ENCODE results near the gene ANKRD11. TPM values are rescaled to one million over a fixed set of nuclear protein-coding genes. Genes with fewer than 3 reads are reported as not detected.
A peak's percentile ranks its signal among the peaks of the same experiment; 100 is the strongest.
"Not testable (repeated sequence)": the region's sequence is repeated elsewhere in the genome, so short reads cannot be mapped to it uniquely, and the experiment has no call there.

Gene ANKRD11
- polyA plus RNA-seq, 10 donors, result 51.5 to 76.1 (median 59.4) TPM

- DNase-seq, result no peak
These were observed 172.5 kb downstream of the ANKRD11 start for GRCh38 chr16:89317729-89318429.

GRCh38 chr16:89317101-89317671 lies 173.2 kb downstream of the ANKRD11 start:
- no peak for DNase-seq

GRCh38 chr16:89316701-89317100 lies 173.7 kb downstream of the ANKRD11 start:
- DNase-seq, result no peak

GRCh38 chr16:89315791-89316581 lies 174.4 kb downstream of the ANKRD11 start:
- peak in 2 of 3 donors; percentile 37 to 67 for DNase-seq

- no peak for DNase-seq
These were observed 175.1 kb downstream of the ANKRD11 start for GRCh38 chr16:89315271-89315670.

- no peak for DNase-seq
These were observed 175.5 kb downstream of the ANKRD11 start for GRCh38 chr16:89314854-89315253.

GRCh38 chr16:89314357-89314756 lies 176.0 kb downstream of the ANKRD11 start:
- DNase-seq, result no peak

- no peak for DNase-seq
These were observed 176.8 kb downstream of the ANKRD11 start for GRCh38 chr16:89313583-89313982.

GRCh38 chr16:89312598-89313299 lies 177.6 kb downstream of the ANKRD11 start:
- no peak for DNase-seq

GRCh38 chr16:89312194-89312593 lies 178.2 kb downstream of the ANKRD11 start:
- no peak for DNase-seq

GRCh38 chr16:89311636-89312035 lies 178.7 kb downstream of the ANKRD11 start:
- DNase-seq, result no peak

- DNase-seq, result no peak
These were observed 180.8 kb downstream of the ANKRD11 start for GRCh38 chr16:89309438-89310122.

- no peak for DNase-seq
These were observed 181.7 kb downstream of the ANKRD11 start for GRCh38 chr16:89308391-89309333.

- no peak for DNase-seq
These were observed 182.9 kb downstream of the ANKRD11 start for GRCh38 chr16:89307421-89307805.

- not testable (repeated sequence) for DNase-seq
These were observed 183.6 kb downstream of the ANKRD11 start for GRCh38 chr16:89306457-89307420.

- DNase-seq, result no peak
These were observed 185.2 kb downstream of the ANKRD11 start for GRCh38 chr16:89304941-89305705.

GRCh38 chr16:89304181-89304851 lies 186.0 kb downstream of the ANKRD11 start:
- DNase-seq, result no peak

- DNase-seq, result no peak
These were observed 186.7 kb downstream of the ANKRD11 start for GRCh38 chr16:89303617-89304016.
